ENCODE data around the gene CDT1. TPM values are rescaled to one million over a fixed set of nuclear protein-coding genes. Genes with fewer than 3 reads are reported as not detected.

Gene CDT1
- total and polyA plus RNA-seq, 2 experiments from 2014 or later: 32.6 to 187 TPM

- TF ChIP-seq, protein P1, sequence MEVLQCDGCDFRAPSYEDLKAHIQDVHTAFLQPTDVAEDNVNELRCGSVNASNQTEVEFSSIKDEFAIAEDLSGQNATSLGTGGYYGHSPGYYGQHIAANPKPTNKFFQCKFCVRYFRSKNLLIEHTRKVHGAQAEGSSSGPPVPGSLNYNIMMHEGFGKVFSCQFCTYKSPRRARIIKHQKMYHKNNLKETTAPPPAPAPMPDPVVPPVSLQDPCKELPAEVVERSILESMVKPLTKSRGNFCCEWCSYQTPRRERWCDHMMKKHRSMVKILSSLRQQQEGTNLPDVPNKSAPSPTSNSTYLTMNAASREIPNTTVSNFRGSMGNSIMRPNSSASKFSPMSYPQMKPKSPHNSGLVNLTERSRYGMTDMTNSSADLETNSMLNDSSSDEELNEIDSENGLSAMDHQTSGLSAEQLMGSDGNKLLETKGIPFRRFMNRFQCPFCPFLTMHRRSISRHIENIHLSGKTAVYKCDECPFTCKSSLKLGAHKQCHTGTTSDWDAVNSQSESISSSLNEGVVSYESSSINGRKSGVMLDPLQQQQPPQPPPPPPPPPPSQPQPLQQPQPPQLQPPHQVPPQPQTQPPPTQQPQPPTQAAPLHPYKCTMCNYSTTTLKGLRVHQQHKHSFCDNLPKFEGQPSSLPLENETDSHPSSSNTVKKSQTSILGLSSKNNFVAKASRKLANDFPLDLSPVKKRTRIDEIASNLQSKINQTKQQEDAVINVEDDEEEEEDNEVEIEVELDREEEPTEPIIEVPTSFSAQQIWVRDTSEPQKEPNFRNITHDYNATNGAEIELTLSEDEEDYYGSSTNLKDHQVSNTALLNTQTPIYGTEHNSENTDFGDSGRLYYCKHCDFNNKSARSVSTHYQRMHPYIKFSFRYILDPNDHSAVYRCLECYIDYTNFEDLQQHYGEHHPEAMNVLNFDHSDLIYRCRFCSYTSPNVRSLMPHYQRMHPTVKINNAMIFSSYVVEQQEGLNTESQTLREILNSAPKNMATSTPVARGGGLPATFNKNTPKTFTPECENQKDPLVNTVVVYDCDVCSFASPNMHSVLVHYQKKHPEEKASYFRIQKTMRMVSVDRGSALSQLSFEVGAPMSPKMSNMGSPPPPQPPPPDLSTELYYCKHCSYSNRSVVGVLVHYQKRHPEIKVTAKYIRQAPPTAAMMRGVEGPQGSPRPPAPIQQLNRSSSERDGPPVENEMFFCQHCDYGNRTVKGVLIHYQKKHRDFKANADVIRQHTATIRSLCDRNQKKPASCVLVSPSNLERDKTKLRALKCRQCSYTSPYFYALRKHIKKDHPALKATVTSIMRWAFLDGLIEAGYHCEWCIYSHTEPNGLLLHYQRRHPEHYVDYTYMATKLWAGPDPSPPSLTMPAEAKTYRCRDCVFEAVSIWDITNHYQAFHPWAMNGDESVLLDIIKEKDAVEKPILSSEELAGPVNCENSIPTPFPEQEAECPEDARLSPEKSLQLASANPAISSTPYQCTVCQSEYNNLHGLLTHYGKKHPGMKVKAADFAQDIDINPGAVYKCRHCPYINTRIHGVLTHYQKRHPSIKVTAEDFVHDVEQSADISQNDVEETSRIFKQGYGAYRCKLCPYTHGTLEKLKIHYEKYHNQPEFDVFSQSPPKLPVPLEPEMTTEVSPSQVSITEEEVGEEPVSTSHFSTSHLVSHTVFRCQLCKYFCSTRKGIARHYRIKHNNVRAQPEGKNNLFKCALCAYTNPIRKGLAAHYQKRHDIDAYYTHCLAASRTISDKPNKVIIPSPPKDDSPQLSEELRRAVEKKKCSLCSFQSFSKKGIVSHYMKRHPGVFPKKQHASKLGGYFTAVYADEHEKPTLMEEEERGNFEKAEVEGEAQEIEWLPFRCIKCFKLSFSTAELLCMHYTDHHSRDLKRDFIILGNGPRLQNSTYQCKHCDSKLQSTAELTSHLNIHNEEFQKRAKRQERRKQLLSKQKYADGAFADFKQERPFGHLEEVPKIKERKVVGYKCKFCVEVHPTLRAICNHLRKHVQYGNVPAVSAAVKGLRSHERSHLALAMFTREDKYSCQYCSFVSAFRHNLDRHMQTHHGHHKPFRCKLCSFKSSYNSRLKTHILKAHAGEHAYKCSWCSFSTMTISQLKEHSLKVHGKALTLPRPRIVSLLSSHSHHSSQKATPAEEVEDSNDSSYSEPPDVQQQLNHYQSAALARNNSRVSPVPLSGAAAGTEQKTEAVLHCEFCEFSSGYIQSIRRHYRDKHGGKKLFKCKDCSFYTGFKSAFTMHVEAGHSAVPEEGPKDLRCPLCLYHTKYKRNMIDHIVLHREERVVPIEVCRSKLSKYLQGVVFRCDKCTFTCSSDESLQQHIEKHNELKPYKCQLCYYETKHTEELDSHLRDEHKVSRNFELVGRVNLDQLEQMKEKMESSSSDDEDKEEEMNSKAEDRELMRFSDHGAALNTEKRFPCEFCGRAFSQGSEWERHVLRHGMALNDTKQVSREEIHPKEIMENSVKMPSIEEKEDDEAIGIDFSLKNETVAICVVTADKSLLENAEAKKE (CRISPR knock-in tag; IDR thresholded peaks at IDR 0.05): no peak
- no peak for TF ChIP-seq JUNB (IDR thresholded peaks at IDR 0.05; ENCODE audit: unreplicated experiment)
- TF ChIP-seq NANOG (IDR thresholded peaks at IDR 0.05; ENCODE audit: borderline replicate concordance): no peak
- TF ChIP-seq POLR2AphosphoS5 (IDR thresholded peaks at IDR 0.05; ENCODE audit: low read depth): no peak
- no peak for TF ChIP-seq ZNF114 (CRISPR knock-in tag; IDR thresholded peaks at IDR 0.05)
- TF ChIP-seq, protein P2, sequence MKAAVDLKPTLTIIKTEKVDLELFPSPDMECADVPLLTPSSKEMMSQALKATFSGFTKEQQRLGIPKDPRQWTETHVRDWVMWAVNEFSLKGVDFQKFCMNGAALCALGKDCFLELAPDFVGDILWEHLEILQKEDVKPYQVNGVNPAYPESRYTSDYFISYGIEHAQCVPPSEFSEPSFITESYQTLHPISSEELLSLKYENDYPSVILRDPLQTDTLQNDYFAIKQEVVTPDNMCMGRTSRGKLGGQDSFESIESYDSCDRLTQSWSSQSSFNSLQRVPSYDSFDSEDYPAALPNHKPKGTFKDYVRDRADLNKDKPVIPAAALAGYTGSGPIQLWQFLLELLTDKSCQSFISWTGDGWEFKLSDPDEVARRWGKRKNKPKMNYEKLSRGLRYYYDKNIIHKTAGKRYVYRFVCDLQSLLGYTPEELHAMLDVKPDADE (IDR thresholded peaks at IDR 0.05): no peak
Measured at GRCh38 chr16:88810912-88811768, 7.6 kb downstream of the CDT1 start (continued).
